ENCODE results near the gene FCAMR.

Gene FCAMR

GRCh38 chr1:206915030-206915735, 55.1 kb downstream of the FCAMR start:
- no peaks in the 10 kb centered on the region for H3K36me3 ChIP-seq (ENCODE audit: control insufficient read depth in 2 of 2, insufficient read depth in 1 of 2, low read length in 2 of 2)
- H3K27ac ChIP-seq (ENCODE audit: extremely low read depth, low read depth, low read length), result no peak overlapping the region
- POLR2A ChIA-PET, result no interaction called here
- no peaks in the 10 kb centered on the region for H3K4me1 ChIP-seq (ENCODE audit: control insufficient read depth, insufficient read depth, low read length)
- H3K9me3 ChIP-seq (ENCODE audit: control insufficient read depth, insufficient read depth, low read depth, low read length), result no peaks in the 10 kb centered on the region
- no peak overlapping the region for H3K4me3 ChIP-seq (ENCODE audit: low read depth, low read length)
- TF ChIP-seq ZNF426 (tag by site-specific recombination; IDR thresholded peaks at IDR 0.05) (no peak), ZNF560 (tag by site-specific recombination; IDR thresholded peaks at IDR 0.05; ENCODE audit: borderline replicate concordance) (no peak), ZBTB48 (tag by site-specific recombination; IDR thresholded peaks at IDR 0.05) (no peak), ZNF121 (tag by site-specific recombination; IDR thresholded peaks at IDR 0.05) (no peak), ZNF600 (tag by site-specific recombination; IDR thresholded peaks at IDR 0.05) (no peak), TRIM28 (IDR thresholded peaks at IDR 0.05; ENCODE audit: borderline replicate concordance, low read length) (no peak), ZSCAN30 (tag by site-specific recombination; IDR thresholded peaks at IDR 0.05) (no peak), ZNF155 (tag by site-specific recombination; IDR thresholded peaks at IDR 0.05) (no peak), GLI2 (tag by site-specific recombination; IDR thresholded peaks at IDR 0.05; ENCODE audit: borderline replicate concordance, low read depth) (no peak), ZBTB10 (tag by site-specific recombination; IDR thresholded peaks at IDR 0.05) (no peak), ZNF558 (tag by site-specific recombination; IDR thresholded peaks at IDR 0.05) (no peak), SALL2 (tag by site-specific recombination; IDR thresholded peaks at IDR 0.05; ENCODE audit: borderline replicate concordance) (no peak)
- TF ChIP-seq, protein P1, sequence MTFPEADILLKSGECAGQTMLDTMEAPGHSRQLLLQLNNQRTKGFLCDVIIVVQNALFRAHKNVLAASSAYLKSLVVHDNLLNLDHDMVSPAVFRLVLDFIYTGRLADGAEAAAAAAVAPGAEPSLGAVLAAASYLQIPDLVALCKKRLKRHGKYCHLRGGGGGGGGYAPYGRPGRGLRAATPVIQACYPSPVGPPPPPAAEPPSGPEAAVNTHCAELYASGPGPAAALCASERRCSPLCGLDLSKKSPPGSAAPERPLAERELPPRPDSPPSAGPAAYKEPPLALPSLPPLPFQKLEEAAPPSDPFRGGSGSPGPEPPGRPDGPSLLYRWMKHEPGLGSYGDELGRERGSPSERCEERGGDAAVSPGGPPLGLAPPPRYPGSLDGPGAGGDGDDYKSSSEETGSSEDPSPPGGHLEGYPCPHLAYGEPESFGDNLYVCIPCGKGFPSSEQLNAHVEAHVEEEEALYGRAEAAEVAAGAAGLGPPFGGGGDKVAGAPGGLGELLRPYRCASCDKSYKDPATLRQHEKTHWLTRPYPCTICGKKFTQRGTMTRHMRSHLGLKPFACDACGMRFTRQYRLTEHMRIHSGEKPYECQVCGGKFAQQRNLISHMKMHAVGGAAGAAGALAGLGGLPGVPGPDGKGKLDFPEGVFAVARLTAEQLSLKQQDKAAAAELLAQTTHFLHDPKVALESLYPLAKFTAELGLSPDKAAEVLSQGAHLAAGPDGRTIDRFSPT (tag by site-specific recombination; IDR thresholded peaks at IDR 0.05), result no peak
- TF ChIP-seq, protein P2, sequence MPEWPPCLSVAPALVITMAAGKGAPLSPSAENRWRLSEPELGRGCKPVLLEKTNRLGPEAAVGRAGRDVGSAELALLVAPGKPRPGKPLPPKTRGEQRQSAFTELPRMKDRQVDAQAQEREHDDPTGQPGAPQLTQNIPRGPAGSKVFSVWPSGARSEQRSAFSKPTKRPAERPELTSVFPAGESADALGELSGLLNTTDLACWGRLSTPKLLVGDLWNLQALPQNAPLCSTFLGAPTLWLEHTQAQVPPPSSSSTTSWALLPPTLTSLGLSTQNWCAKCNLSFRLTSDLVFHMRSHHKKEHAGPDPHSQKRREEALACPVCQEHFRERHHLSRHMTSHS (tag by site-specific recombination; IDR thresholded peaks at IDR 0.05), result no peak
- TF ChIP-seq, protein P3, sequence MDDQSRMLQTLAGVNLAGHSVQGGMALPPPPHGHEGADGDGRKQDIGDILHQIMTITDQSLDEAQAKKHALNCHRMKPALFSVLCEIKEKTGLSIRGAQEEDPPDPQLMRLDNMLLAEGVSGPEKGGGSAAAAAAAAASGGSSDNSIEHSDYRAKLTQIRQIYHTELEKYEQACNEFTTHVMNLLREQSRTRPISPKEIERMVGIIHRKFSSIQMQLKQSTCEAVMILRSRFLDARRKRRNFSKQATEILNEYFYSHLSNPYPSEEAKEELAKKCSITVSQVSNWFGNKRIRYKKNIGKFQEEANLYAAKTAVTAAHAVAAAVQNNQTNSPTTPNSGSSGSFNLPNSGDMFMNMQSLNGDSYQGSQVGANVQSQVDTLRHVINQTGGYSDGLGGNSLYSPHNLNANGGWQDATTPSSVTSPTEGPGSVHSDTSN (CRISPR knock-in tag; IDR thresholded peaks at IDR 0.05), result no peak
- CTCF ChIA-PET, result interaction anchor here (0.6 to 4.3 kb wide), 9 partner anchors 50 to 190 kb away, joined by 3 to 73 read pairs (median 5); partner anchors contain the start of gene IL20

GRCh38 chr1:206913766-206914537, 56.3 kb downstream of the FCAMR start:
- TF ChIP-seq ZNF366 (tag by site-specific recombination; conservative IDR thresholded peaks at IDR 0.05), result peak; percentile 72
- TF ChIP-seq, protein P4, sequence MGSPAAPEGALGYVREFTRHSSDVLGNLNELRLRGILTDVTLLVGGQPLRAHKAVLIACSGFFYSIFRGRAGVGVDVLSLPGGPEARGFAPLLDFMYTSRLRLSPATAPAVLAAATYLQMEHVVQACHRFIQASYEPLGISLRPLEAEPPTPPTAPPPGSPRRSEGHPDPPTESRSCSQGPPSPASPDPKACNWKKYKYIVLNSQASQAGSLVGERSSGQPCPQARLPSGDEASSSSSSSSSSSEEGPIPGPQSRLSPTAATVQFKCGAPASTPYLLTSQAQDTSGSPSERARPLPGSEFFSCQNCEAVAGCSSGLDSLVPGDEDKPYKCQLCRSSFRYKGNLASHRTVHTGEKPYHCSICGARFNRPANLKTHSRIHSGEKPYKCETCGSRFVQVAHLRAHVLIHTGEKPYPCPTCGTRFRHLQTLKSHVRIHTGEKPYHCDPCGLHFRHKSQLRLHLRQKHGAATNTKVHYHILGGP (tag by site-specific recombination; IDR thresholded peaks at IDR 0.05), result no peak
- TF ChIP-seq ZNF548 (tag by site-specific recombination; IDR thresholded peaks at IDR 0.05), result no peak
- Histone ChIP-seq H3K36me3 (ENCODE audit: control insufficient read depth in 2 of 2, insufficient read depth in 1 of 2, low read length in 2 of 2) (no peaks in the 10 kb centered on the region), H3K4me1 (ENCODE audit: control insufficient read depth, insufficient read depth, low read length) (no peaks in the 10 kb centered on the region), H3K4me3 (ENCODE audit: low read depth, low read length) (no peak overlapping the region), H3K9me3 (ENCODE audit: control insufficient read depth, insufficient read depth, low read depth, low read length) (no peaks in the 10 kb centered on the region), H3K27ac (ENCODE audit: extremely low read depth, low read depth, low read length) (no peak overlapping the region)
- ChIA-PET CTCF (interaction anchor here (0.6 to 4.3 kb wide), 8 partner anchors 68 to 589 kb away, joined by 3 to 73 read pairs (median 37); no protein-coding TSS in a partner anchor), POLR2A (no interaction called here)

Data from HEK293 (cell line).